GM23338 (cell line): ENCODE measurements around the gene UGT8. TPM values are rescaled to one million over a fixed set of nuclear protein-coding genes. Genes with fewer than 3 reads are reported as not detected.

Source experiments
- ATAC-seq: fragments of 200-7000 bp; cut with Tn5 transposase; 3 replicates; pipeline ENCODE4 v1.9.1; 2020
- DNase-seq: peaks from one replicate; pipeline ENCODE4 v3.0.0-alpha.2; 2015; ENCODE audit warnings: low spot score
- H2AFZ ChIP-seq: fragments of 200-600 bp; sonication (generic); 2 replicates; pipeline ENCODE4 v1.8.0; 2016; ENCODE audit warnings: antibody characterized with exemption, mild to moderate bottlenecking, moderate library complexity
- H3F3A ChIP-seq: fragments of 200-600 bp; sonication (generic); replicated peaks from 2 replicates; pipeline ENCODE4 v1.8.0; 2017; ENCODE audit warnings: antibody characterized with exemption, mixed run types, low read depth
- H3K27ac ChIP-seq: fragments of 200-600 bp; sonication (generic); 2 replicates; pipeline ENCODE4 v1.6.1; 2016; ENCODE audit warnings: low read depth
- H3K27me3 ChIP-seq: fragments of 200-600 bp; sonication (generic); 2 replicates; pipeline ENCODE4 v1.8.0; 2016; ENCODE audit warnings: mild to moderate bottlenecking, mixed run types, moderate library complexity; ENCODE audit not compliant: insufficient read depth
- H3K36me3 ChIP-seq: fragments of 200-600 bp; sonication (generic); 2 replicates; pipeline ENCODE4 v1.8.0; 2016; ENCODE audit warnings: mild to moderate bottlenecking; ENCODE audit not compliant: insufficient read depth
- H3K4me1 ChIP-seq: fragments of 200-600 bp; sonication (generic); 2 replicates; pipeline ENCODE4 v1.8.0; 2016; ENCODE audit warnings: mild to moderate bottlenecking, moderate library complexity; ENCODE audit not compliant: insufficient read depth
- H3K4me2 ChIP-seq: fragments of 200-600 bp; sonication (generic); 2 replicates; pipeline ENCODE4 v1.7.1; 2017; ENCODE audit warnings: mixed run types
- H3K4me3 ChIP-seq: fragments of 200-600 bp; sonication (generic); 2 replicates; pipeline ENCODE4 v1.6.1; 2016; ENCODE audit warnings: mixed run types
- H3K79me2 ChIP-seq: fragments of 200-600 bp; sonication (generic); replicated peaks from 2 replicates; pipeline ENCODE4 v1.8.0; 2017; ENCODE audit warnings: mild to moderate bottlenecking; ENCODE audit not compliant: insufficient read depth
- H3K9me2 ChIP-seq: fragments of 200-600 bp; sonication (generic); 2 replicates; pipeline ENCODE4 v1.8.0; 2017; ENCODE audit not compliant: insufficient read depth
- H4K20me1 ChIP-seq: fragments of 200-600 bp; sonication (generic); replicated peaks from 2 replicates; pipeline ENCODE4 v1.8.0; 2017; ENCODE audit warnings: mild to moderate bottlenecking; ENCODE audit not compliant: insufficient read depth
- H3K27ac Mint-ChIP-seq: 2 replicates; pipeline ENCODE4 v1.8.0; 2020; ENCODE audit warnings: inconsistent platforms, mild to moderate bottlenecking, moderate library complexity, mixed read lengths
- H3K27me3 Mint-ChIP-seq: 3 replicates; pipeline ENCODE4 v1.8.0; 2022; ENCODE audit warnings: low read depth, mild to moderate bottlenecking, moderate library complexity, mixed read lengths, inconsistent platforms; ENCODE audit not compliant: insufficient read depth, poor library complexity
- H3K36me3 Mint-ChIP-seq: 3 replicates; pipeline ENCODE4 v1.8.0; 2021; ENCODE audit warnings: low read depth, mild to moderate bottlenecking, inconsistent platforms, moderate library complexity, mixed read lengths
- H3K4me1 Mint-ChIP-seq: 3 replicates; pipeline ENCODE4 v1.8.0; 2020; ENCODE audit warnings: mild to moderate bottlenecking, inconsistent platforms, mixed read lengths
- H3K4me3 Mint-ChIP-seq: 3 replicates; pipeline ENCODE4 v1.8.0; 2021; ENCODE audit warnings: moderate library complexity, mild to moderate bottlenecking, inconsistent platforms, mixed read lengths
- H3K9me3 Mint-ChIP-seq: 3 replicates; pipeline ENCODE4 v1.8.0; 2020; ENCODE audit warnings: moderate library complexity, mild to moderate bottlenecking, inconsistent platforms, mixed read lengths
- CREB1 ChIP-seq: fragments of 250-450 bp; sonication (Bioruptor Pico); IDR thresholded peaks from 2 replicates; pipeline ENCODE4 v1.5.0; 2020; ENCODE audit warnings: low read depth, mild to moderate bottlenecking, moderate library complexity
- CTCF ChIP-seq, 2 experiments: fragments of 200-600 bp in 1 of 2; sonication (generic) in 1 of 2; conservative IDR thresholded peaks; 2 replicates each; pipeline versions ENCODE4 v1.5.1 to v1.6.1; 2016 to 2017; ENCODE audit warnings: antibody characterized with exemption in 2 of 2, low read depth in 2 of 2, mild to moderate bottlenecking in 2 of 2, moderate library complexity in 1 of 2
- ETS1 ChIP-seq: IDR thresholded peaks from 2 replicates; pipeline ENCODE4 v1.6.1; 2016; ENCODE audit warnings: antibody characterized with exemption
- EZH2 ChIP-seq: fragments of 200-600 bp; sonication (generic); IDR thresholded peaks from one replicate; pipeline ENCODE4 v1.8.0; 2017; ENCODE audit warnings: antibody characterized with exemption, mild to moderate bottlenecking, low read depth; ENCODE audit not compliant: unreplicated experiment
- EZH2phosphoT487 ChIP-seq: fragments of 200-600 bp; sonication (generic); IDR thresholded peaks from one replicate; pipeline ENCODE4 v1.8.1; 2018; ENCODE audit warnings: antibody characterized with exemption; ENCODE audit not compliant: unreplicated experiment
- JUNB ChIP-seq: IDR thresholded peaks from one replicate; pipeline ENCODE4 v1.6.1; 2016; ENCODE audit warnings: antibody characterized with exemption; ENCODE audit not compliant: unreplicated experiment
- NANOG ChIP-seq: IDR thresholded peaks from 2 replicates; pipeline ENCODE4 v1.6.1; 2016; ENCODE audit warnings: antibody characterized with exemption, borderline replicate concordance
- POLR2AphosphoS5 ChIP-seq: IDR thresholded peaks from 2 replicates; pipeline ENCODE4 v1.6.1; 2016; ENCODE audit warnings: antibody characterized with exemption, low read depth
- REST ChIP-seq: IDR thresholded peaks from one replicate; pipeline ENCODE4 v1.6.1; 2018; ENCODE audit warnings: antibody characterized with exemption; ENCODE audit not compliant: unreplicated experiment
- STAT1 ChIP-seq: IDR thresholded peaks from one replicate; pipeline ENCODE4 v1.6.1; 2016; ENCODE audit warnings: antibody characterized with exemption; ENCODE audit not compliant: unreplicated experiment
- ZNF114 ChIP-seq: fragments of 250-450 bp; sonication (Bioruptor Pico); IDR thresholded peaks from 2 replicates; pipeline ENCODE4 v1.5.0; 2020; ENCODE audit warnings: mild to moderate bottlenecking, moderate library complexity
- ZNF331 ChIP-seq: fragments of 250-450 bp; sonication (Bioruptor Pico); IDR thresholded peaks from 2 replicates; pipeline ENCODE4 v1.5.0; 2020; ENCODE audit warnings: low read depth, mild to moderate bottlenecking, moderate library complexity
- ZNF462 ChIP-seq: fragments of 250-450 bp; sonication (Bioruptor Pico); IDR thresholded peaks from 2 replicates; pipeline ENCODE4 v1.5.0; 2020; ENCODE audit warnings: mild to moderate bottlenecking, moderate library complexity
- polyA plus RNA-seq: library from polyadenylated mRNA; unstranded; fragments of >200 nt; fragmentation: Nextera tagmentation; extraction: Ambion mirVana; gene quantifications from 2 replicates; pipeline ENCODE4 v1.2.1, GENCODE V29; 2016
- total RNA-seq: library from RNA; depleted of rRNA; stranded (reverse); fragments of >200 nt; shearing (Covaris generic); gene quantifications from 2 replicates; pipeline ENCODE4 v1.2.3, GENCODE V29; 2014

The UGT8 gene
- total and polyA plus RNA-seq, 2 experiments from 2014 or later = 14.9 to 39.0 TPM

- Histone ChIP-seq H2AFZ (no peak overlapping the region), H3K9me2 (no peaks in the 10 kb centered on the region), H3K4me1 (no peaks in the 10 kb centered on the region), H3K79me2 (no peaks in the 10 kb centered on the region), H4K20me1 (no peaks in the 10 kb centered on the region), H3K36me3 (no peaks in the 10 kb centered on the region), H3K4me2 (no peak overlapping the region), H3K4me3 (no peak overlapping the region), H3F3A (no peaks in the 10 kb centered on the region), H3K27ac (no peak overlapping the region), H3K27me3 (no peaks in the 10 kb centered on the region)
- Mint-ChIP-seq H3K4me3 (no peak overlapping the region), H3K9me3 (no peaks in the 10 kb centered on the region), H3K27me3 (no peaks in the 10 kb centered on the region), H3K4me1 (peaks cover 11% of the 10 kb centered on the region), H3K27ac (no peak overlapping the region), H3K36me3 (no peaks in the 10 kb centered on the region)
- ATAC-seq = no peak
- DNase-seq = no peak
- TF ChIP-seq NANOG (no peak), CTCF (conservative IDR thresholded peaks at IDR 0.05; ENCODE audit: low read depth in 2 of 2) (no peak), EZH2 (no peak), EZH2phosphoT487 (no peak), ZNF114 (CRISPR knock-in tag) (no peak), ZNF462 (CRISPR knock-in tag) (no peak), ETS1 (no peak), REST (no peak), POLR2AphosphoS5 (no peak), STAT1 (no peak), JUNB (no peak), ZNF331 (no peak), CREB1 (CRISPR knock-in tag) (no peak)
Observed at GRCh38 chr4:114691865-114692264, 93.3 kb downstream of the UGT8 start.
